ENCODE results near the gene SMAD3.

GRCh38 chr15:67173005-67173404 lies 107.6 kb downstream of the SMAD3 start:
- no peak for TF ChIP-seq POLR2AphosphoS5 (IDR thresholded peaks at IDR 0.05)
- TF ChIP-seq POLR2A (IDR thresholded peaks at IDR 0.05): no peak
- no peak for TF ChIP-seq CTCF (IDR thresholded peaks at IDR 0.05)

Data from prostate gland (tissue), 2 donors.